Right renal pelvis (tissue), 4 donors: ENCODE measurements around the gene CABLES2. TPM values are rescaled to one million over a fixed set of nuclear protein-coding genes. Genes with fewer than 3 reads are reported as not detected.

Experiments used
- DNase-seq, 4 donors: peaks; one replicate each; pipeline ENCODE4 v3.0.0-alpha.2; 2013; ENCODE audit warnings: low read depth in 4 of 4, low spot score in 3 of 4, missing footprints in 1 of 4
- polyA plus RNA-seq, 4 donors: library from polyadenylated mRNA; unstranded; fragments of 120-200 nt; gene quantifications; one replicate each; pipeline ENCODE4 v1.2.1, GENCODE V29; 2013; ENCODE audit not compliant: insufficient read length in 4 of 4

Gene CABLES2
- polyA plus RNA-seq, 4 donors: 9.4 to 11.8 (median 10.4) TPM

DNA sequence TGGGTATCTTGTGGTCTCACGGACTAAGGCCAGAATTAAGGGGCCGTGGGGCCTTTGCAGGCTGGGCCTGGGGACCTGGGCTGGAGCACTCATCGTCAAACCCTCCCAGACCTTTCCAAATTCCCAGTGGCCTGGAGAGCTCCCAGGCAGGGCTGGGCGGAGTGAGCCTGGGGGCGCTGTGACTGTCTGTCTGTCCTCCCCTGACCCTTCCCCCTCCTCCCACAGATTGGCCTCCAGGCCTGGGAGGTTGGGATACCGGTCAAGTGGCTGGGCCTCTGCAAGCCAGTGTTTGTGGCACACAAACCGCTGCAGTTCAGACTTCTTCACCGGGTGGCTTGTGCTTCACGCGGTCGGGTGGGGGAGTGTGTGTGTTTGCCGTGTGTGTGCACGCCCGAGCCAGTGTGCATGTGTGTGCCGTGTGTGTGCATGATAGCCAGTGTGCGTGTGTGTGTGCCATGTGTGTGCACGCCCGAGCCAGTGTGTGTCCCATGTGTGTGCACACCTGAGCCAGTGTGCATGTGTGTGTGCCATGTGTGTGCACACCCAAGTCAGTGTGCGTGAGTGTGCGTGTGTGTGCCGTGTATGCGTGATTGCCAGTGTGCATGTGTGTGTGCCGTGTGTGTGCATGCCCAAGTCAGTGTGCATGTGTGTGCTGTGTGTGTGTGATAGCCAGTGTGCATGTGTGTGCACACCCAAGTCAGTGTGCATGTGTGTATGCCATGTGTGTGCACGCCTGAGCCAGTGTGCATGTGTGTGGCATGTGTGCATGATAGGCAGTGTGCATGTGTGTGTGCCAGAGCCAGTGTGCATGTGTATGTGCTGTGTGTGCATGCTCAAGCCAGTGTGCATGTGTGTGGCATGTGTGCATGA is 14.0 kb upstream of the CABLES2 start:
- DNase-seq: no peak

- no peak for DNase-seq
These were observed 12.7 kb upstream of the CABLES2 start for GRCh38 chr20:62419759-62420158.

DNA sequence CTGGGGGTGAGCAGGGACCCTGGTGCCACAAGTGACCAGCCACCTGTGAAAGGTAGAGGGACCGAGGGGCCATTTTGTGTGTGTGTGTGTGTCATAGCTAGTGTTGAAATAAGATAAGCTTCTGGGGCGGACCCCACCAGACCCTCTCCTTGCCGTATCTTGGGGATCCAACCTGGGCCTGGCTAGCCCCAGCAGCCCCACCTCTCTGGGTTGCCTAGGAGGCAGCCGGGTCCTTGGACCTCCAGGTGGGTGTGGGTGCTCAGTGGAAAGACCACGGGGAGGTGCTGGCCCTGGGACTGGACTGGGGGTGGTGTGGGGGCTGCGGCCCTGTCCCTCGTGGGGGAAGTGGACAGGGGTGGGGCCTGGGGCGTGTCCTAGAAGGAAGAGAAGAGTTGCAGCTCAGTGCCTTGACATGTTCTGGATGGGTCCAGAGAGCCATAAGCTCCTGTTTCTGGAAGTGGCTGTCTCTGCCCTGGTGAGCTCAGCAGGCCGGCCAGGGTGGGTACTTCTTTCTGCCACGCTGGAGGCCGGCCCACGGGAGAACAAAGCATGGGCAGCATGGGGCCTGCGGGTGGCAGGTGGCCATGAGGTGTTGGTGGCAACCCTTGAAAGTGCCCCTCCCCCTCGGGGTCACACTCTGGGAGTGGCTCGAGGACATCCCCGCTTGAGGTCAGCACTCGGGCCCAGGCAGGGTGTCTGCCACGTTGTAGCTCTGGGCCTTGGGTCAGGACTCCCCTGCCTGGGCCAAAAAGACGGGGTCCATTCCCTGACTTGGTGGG is 11.8 kb upstream of the CABLES2 start:
- no peak for DNase-seq

GRCh38 chr20:62417981-62418708 is 11.1 kb upstream of the CABLES2 start:
- DNase-seq: no peak

DNA sequence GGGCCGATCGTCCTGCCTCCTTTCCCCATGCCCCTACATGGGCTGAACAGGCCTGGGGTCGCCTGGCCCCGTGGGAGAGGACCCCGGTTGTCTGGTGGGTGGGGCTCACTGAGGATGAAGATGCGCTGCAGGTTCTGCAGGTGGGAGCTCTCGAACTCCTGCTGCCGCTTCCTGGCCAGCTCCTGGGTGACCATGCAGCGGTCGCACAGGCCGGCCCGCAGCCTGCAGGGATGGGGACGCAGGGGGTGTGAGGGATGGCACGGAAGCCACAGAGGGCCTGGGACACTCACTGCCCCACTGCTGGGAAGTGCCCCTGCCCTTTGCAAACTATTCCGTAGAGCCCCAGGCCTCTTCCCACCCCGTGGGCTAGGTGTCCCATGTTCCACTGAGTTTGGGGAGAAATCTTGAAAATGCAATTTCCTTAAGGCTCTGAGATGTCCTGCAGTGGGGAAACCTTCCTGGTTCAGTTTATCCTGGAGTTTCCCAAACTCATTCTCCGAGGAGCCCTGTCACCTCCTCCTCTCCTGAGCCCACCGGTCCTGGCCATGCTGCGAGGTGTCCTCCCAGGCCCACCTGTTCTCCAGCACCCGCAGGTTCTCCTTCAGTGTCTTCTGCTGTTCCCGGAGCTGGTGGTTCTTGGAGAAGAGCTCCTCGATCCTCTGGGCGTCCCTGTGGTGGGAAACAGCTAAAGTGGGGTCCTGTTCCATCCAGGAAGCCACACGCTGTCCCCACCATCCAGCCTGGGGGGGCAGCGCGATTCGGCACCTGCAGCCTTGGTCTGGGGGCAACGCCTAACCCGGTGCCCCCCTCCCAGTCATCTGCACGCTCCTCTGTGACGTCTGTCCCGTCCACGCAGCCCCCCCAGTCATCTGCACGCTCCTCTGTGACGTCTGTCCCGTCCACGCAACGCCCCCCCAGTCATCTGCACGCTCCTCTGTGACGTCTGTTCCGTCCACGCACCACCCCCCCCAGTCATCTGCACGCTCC is 9.9 kb upstream of the CABLES2 start:
- no peak for DNase-seq

DNA sequence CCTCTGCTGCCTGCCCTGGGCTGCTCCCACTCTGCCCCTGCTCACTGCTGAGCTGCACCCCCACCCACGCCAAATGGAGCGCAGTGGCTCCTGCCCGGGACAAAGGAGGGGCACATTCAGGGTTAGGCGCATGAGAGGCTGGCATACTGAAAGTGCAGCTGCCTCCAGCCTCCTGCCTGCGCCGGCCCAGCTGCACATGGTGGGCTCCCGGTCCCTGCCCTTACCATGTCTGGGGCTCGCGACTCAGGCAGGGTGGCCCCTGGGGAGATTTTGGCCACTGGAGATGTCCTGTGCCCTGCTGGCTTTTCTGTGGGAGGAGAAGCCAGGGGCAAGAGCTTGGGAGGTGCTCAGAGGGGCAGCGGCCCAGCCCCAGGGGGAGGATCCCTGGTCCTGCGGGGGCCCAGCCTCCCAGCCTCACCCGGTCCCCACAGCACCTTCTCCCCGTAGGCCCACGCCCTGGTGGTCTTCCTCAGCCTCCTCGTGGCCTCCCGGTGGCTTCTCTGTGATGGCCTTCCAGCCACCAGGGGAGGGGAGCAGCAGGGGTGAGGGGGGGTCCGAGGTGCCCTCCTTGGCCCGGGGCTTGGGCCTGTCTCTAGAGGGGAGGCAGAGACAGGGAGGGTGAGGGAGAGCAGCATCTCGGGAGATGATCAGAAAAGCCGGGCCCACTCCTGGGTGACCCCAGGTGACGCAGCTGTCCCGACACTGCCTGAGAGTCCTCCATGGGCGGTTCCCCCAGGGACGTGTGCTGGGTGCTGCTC is 8.4 kb upstream of the CABLES2 start:
- no peak for DNase-seq

DNA sequence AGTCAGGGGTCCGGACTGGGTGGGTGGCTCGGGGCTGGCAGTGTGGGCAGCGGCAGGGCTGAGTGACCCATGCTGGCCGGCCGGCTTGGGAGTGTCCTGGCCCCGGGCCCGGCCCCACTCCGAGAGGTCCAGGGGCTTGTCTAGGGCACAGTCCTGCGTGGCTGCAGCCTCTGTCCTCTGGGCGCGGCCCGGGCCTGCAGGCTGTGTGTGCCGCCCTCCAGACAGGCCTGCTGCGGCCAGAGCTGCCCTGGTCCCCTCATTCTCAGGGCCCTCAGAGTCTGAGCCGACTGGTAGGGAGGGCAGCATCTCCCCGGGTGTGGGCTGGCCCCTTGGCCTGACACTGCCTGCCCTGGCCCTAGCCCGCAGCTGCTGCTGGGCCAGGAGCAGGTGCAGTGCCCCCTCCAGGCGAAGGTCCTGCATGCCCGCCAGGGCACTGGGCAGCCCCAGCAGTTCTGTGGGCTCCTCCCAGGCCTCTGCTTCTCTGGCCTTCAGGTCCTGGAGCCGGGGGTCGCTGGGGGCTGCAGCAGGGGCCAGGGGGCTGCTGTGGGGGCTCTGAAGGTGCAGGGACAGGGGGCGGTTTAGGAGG is 6.9 kb upstream of the CABLES2 start:
- no peak for DNase-seq

DNA sequence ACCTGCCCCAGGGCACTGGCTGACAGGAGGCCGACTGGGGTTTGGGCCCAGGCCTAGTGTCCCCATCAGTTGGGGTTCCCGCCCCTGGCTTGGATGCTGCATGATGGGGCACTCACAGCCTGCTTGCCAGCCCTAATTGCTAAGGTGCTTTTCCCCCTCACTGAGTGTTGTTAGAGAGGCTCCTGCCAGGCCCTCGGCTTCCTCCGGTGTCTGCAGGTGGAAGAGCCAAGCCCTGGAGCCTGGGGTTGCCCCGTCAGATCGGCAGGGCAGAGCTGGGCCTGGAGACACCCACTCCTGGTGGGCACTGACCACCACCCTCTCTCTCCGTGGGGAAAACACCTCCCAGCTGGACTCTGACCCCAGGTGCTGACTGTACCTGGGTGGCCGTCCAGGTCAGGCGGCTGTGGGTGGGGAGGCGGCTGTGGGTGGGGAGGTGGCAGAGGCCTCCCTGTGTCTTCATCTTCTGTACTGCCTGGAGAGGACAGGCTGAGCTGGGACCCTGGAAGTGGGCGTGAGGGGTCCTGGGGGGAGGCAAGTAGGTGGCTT is 6.0 kb upstream of the CABLES2 start:
- no peak for DNase-seq

DNA sequence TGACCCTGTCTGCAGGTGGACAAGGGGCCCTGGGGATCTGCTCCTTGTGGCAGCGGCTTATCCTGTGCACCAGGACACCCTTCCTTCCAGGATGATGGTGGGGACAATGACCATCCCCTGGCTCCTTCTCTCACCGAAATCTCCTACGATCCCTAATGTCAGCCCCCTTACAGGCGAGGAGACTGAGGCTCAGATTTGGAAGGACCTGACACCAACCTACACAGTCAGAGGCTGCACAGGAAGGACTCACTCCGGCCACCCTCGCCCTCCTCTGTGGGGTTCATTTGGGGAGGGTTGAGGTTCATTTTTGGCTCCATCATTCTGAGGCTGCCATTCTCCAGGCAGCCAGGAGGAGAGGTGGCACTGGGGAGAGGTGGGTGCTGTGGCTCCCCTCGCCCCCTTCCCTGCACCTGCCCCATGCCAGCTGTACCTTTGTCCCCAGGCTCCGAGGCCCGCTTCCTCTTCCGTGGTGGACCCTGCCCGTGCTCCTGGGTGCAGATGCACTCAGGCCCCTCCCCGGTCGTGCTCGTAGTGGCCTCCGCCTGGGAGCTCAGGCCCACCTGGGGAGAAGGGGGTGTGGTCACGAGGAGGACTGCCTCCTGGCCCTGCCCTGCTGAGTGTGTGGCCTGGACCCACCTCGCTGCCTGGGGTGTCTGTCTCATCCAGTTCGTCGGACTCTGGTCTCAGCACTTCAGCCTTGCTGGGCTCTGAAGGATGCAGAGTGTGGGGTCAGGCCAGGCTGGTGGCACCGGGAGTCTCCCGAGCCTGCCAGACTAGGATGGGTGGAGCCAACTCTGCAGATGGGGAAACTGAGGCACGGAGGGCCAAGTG is 5.3 kb upstream of the CABLES2 start:
- no peak for DNase-seq

- no peak for DNase-seq
These were observed 4.6 kb upstream of the CABLES2 start for GRCh38 chr20:62411479-62412193.

GRCh38 chr20:62410746-62411478 is 3.8 kb upstream of the CABLES2 start:
- DNase-seq: no peak

GRCh38 chr20:62409931-62410745 is 3.1 kb upstream of the CABLES2 start:
- peak in 1 of 4 donors; percentile 54 for DNase-seq

DNA sequence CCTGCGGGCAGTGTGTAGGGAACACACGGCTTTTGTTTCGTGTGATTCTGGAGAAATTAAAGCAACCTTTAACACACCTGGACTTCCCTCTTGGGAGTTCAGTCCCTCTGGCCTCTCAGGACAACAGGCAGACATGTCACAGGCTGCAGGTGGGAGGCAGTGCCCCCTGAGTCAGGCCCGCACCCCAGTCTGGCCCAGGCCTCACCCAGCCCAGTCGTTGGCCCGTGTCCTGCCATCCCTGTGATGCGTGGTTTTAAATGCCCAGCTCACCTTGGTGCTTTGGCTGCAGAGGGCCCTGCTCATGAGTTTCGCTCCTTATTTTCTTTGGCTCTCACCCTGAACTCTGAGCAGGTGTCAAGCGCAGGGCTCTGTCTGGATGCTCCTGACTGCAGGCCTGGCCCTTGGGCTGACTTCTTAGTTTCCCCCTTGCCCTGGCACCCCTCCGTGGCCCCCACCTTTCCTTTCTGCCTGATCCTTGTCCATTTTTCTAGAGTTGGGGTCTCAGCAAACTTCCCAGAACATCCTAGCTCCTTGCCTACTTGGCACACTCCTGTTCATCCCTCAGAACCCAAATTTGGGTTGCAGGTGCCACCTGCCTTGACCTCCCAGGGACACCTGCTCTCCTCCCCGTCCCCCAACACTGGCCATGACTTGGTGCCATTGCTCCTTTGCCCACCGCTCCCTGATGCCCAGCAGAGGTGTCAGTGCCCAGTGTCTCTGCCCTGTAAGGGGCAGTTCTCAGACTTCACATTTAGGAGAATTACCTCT is 2.2 kb upstream of the CABLES2 start:
- no peak for DNase-seq

GRCh38 chr20:62408640-62409039 is 1.6 kb upstream of the CABLES2 start:
- no peak for DNase-seq

DNA sequence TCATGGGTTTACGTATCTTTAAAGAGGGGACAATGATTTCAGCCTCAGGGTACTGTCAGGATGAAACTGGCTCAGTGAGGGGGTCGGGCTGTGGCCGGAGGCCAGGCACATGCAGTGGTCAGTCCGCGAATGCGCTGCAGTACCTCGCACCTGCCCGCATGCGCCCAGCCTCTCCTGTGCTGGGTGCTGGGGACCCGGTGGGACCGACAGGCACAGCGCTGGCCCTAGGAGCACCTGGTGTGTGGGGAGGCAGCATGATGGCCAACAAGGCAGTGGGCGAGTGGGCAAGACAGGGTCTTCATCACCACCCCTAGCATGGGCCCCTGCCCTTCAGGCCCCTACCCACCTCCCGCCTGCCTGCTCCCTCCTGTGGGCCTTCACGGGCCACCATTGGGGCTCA is 970 bp upstream of the CABLES2 start:
- DNase-seq: no peak
